LHCN-M2 (cell line): ENCODE results near the gene NUDT9. TPM values are rescaled to one million over a fixed set of nuclear protein-coding genes. Genes with fewer than 3 reads are reported as not detected.

ENCODE experiments used
- DNase-seq: peaks from one replicate; pipeline ENCODE4 v3.0.0-alpha.2; 2012; ENCODE audit warnings: low read depth
- total RNA-seq: library from RNA; depleted of rRNA; stranded (reverse); fragments of >200 nt; gene quantifications from 2 replicates; pipeline ENCODE4 v1.2.3, GENCODE V29; 2014; rRNA removed

The NUDT9 gene
- total RNA-seq, 1 experiment from 2014 or later = 11.8 TPM

- peak; percentile 85 for DNase-seq
Observed at GRCh38 chr4:87506974-87507701, 84.8 kb downstream of the NUDT9 start.

Other genes starting within 250 kb of the NUDT9 start
- 6.7 and 7.5 TPM in 2 replicates for gene KLHL8, start 202.0 kb upstream of the NUDT9 start, total RNA-seq
- not detected in 2 replicates for gene HSD17B13, start 99.7 kb upstream of the NUDT9 start, total RNA-seq
- 30.5 and 32.4 TPM in 2 replicates for gene HSD17B11, start 31.4 kb upstream of the NUDT9 start, total RNA-seq
- not detected in 2 replicates for gene SPARCL1, start 106.8 kb downstream of the NUDT9 start, total RNA-seq
- not detected in 2 replicates for gene DSPP, start 186.0 kb downstream of the NUDT9 start, total RNA-seq
- not detected in 2 replicates for gene DMP1, start 227.7 kb downstream of the NUDT9 start, total RNA-seq